HG03066 (cell line): Measurements from ENCODE around the gene MERTK.
"Not testable (repeated sequence)": the region's sequence is repeated elsewhere in the genome, so short reads cannot be mapped to it uniquely, and the experiment has no call there.

Experiments used
- ATAC-seq: cut with Tn5 transposase; IDR thresholded peaks from one replicate; pipeline ENCODE4 v1.9.1; 2021; ENCODE audit warnings: low read depth; ENCODE audit not compliant: unreplicated experiment

MERTK gene

DNA sequence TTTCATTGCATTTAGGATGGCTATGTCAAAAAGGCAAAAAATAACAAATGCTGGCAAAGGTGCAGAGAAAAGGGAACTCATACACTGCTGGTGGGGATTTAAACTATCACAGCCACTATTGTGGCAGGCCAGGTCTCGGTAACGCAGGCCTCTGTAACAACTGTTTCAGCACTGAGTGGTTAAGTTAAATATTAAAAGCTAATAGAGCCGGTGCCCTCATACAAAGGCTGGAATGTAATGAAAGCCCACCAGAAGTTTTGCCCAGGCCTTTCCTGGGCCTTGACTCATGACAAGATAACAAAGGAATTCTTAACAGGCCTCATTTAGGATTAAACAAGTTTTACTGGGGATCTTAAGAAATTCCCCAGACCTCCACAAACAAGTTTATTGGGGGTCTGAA, 10.7 kb downstream of the MERTK start:
- no peak for ATAC-seq

DNA sequence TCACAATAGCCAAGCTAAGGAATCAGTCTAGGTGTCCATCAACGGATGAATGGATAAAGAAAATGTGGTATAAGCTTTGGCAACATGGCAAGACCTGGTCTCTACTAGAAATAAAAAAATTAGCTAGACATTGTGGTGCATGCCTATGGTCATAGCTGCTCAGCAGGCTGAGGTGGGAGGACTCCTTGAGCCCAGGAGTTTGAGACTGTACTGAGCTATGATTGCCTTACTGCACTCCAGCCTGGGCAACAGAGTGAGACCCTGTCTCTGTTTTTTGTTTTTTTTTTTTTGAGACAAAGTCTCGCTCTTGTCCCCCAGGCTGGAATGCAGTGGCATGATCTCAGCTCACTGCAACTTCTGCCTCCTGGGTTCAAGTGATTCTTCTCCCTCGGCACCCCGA, 11.6 kb downstream of the MERTK start:
- ATAC-seq = not testable (repeated sequence)

DNA sequence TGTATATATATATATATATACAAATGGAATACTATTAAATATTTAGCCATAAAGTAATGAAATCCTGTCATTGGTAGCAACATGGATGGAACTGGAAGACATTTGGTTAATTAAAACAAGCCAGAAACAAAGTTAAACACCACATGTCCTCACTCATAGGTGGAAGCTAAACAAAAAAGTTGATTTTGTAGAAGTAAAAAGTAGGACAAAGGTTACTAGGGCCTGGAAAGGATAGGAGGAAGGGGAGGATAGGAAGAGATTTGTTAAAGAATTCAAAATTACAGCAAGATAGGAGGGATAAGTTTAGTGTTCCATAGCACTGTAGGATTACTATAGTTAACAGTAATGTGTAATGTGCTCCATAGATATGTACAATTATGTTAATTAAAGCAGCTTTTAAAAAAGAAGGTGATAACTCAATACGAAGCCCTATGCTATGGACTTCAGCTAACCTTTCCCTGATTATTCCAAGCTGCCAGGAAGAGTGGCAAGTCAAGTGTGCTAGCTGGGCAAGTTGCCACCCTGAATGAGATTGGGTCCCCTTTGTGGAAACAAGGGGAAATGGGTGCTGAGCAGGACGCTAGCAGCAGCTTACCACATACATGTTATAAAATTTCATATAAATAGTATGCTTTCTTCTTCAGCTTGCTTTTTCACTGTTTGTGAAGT, 12.3 kb downstream of the MERTK start:
- ATAC-seq = no peak

DNA sequence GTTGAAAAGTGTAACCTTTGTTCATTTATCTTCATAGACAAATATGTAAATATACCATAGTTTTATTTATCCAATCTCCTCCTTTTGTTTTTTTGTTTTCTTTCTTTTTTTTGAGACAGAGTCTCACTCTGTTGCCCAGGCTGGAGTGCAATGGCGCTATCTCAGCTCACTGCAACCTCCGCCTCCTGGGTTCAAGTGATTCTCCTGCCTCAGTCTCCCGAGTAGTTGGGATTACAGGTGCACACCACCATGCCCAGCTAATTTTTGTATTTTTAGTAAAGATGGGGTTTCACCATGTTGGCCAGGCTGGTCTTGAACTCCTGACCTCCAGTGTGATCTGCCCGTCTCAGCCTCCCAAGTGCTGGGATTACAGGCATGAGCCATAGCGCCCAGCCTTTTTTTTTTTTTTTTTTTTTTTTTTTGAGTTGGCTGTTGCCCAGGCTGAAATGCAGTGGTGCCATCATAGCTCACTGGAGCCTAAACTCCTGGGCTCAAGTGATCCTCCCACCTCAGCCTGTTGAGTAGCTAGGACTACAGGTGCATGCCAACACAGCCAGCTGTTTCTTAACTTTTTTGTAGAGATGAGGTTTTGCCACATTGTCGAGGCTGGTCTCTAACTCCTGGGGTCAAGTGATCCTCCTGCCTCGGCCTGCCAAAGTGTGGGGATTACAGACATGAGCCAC, 13.0 kb downstream of the MERTK start:
- not testable (repeated sequence) for ATAC-seq

DNA sequence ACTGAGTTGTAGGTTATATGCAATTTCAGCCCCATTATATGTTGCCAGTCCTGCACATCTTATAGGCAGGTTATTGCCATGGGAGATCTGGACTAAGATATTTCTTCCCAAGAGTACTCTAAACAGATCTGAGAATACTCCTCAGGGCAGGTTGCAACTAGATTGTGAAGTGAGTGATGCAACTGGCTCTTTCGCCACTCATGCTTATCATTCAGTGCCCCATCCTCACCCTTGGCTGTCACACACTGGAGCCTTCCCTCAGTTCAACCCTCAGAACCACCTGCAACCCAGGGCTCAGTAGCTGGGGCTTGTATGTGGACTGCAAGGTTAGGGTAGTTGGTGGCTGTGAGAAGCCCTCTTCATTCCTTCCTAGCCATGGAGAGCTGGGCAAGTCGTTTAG, 14.1 kb downstream of the MERTK start:
- ATAC-seq = no peak

DNA sequence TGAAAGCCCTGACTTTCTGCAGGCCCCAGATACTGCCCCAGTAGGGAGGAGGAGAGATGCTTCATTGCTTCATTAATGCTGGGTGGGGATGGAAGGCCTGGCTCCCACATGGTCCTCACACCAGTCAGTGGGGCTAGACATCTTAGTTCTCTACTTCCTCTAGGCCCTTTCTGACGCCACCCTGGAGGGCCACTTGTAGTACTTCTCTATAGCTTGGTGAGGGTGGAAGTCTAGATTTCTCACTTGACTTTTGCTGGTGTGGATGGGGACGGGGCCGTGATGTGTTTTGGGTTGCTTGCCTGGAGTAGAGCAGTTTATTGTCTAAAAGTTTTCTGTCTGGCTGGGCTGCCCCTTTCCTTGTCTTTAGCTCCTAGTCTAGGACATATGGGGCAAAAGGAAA, 18.7 kb downstream of the MERTK start:
- ATAC-seq = no peak

DNA sequence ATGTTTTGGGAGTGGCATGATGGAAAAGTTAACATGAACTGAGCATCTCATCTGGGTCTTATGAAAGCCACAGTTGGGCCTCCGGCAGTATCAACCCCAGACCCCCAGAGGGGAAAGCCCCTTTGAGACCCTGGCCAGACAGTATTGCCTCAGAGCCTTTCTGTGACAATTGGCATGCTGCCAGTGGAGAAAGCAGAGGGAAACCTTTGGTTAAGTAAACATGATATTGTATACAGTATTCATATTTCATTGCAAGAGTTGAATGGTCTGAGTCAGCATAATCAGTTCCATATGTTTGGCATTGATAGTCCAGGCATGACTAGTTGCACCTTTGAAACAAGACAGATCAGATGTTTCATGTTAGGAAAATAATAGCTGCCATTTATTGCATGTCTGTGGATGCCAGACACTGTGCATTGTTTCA, 20.0 kb downstream of the MERTK start:
- no peak for ATAC-seq

DNA sequence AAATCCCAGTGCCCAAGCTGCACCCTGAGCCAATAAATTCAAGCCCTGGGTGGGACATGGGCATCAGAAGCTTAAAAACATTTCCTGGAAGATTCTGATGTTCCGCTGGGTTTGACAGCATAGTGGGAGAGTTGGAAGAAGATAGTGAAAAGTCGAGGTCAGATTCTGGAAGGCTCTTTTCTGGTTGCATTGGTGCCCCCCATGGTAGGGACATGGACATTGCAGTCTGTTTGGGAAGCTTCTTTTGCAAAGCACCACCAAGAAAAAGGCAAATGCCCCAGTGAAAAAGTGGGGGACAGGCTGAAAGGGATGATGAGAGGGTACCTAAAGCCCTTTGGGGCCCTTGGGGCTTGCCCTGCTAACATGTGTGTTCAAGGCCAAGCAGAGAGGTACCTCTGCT, 21.0 kb downstream of the MERTK start:
- no peak for ATAC-seq

DNA sequence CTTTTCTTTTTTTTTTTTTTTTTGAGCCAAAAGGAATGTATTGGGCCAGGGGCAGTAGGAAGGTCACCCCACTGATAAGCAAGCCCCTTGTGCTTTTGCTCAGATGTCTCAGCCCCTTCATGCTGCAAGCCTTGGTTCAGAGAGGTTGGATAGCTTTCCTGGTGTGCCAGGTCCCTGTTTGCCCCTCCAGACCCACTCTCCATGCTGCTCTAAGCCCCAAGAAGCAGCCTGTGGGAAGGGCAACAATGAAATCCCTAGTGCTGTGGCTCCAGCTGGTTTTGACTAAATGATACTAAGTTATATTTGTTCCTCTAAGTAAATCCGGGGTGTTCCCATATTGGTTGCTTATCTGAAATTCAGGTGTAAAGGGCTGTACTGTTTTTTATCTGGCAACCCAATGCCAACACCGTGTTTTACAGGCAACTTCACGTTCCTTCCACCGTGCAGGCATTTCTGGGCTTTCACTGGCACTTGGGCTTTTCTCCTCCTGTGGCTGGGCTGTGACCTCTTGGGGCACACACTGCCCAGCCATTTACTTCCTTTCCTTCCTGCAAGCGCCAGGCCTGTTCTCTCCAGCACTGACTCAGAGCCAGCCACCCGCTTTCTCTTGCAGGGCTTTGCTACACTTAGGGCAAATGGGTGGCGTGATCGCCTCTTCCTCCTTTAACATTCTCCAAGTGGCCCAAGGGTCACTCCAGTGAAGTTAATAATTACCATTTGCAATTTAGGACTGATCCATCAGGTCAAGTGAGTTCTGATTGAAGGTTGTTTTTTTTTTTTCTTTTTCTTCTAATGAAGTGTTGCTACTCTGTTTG, 21.6 kb downstream of the MERTK start:
- ATAC-seq = no peak

DNA sequence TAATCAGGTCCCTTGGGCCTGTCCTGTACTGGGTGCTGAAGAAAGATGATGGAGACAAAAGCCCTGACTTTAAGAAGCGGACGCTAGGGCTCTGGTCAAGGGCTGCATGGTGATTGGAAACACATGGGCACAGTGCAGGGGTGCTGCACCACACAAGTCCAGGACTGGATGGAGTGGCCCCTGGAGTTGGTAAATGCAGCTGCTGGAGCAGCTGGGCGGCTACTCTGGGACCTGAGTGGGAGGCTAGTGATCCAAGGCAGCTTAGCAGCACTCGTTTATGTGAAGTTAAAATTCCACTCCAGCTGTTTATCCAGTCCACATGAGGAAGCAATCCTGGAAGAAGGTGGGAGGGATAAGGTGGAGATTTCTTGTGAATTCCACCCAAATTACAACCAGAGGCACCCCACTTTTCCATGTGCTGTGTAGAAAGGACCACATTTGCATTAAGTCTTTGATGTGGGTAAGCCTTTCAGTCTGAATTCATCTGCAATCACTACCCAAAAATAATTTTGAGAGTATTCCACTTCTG, 24.9 kb downstream of the MERTK start:
- no peak for ATAC-seq

DNA sequence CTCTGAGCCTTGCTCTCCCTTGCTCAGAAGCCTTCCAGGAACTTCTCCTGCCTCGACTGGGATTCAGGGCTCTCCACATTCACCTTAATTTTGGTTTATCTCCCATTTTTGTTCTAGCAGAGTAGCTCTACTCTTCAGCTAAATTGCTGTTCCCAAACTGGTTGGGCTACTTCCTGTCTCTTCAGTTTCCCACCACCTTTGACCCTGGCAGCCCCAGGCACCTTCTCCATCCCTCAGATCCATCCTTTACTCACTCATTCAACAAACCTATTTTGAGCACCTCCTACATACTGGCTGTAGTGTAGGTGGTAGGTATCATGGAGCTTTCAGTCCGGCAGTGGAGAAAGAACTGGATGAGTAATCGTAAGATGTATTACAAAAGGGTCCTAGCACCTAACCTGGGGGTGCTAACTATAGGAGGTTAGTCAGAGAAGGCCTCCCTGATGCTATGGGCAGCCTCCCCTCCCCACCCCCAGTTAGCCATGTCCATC, 26.3 kb downstream of the MERTK start:
- no peak for ATAC-seq

DNA sequence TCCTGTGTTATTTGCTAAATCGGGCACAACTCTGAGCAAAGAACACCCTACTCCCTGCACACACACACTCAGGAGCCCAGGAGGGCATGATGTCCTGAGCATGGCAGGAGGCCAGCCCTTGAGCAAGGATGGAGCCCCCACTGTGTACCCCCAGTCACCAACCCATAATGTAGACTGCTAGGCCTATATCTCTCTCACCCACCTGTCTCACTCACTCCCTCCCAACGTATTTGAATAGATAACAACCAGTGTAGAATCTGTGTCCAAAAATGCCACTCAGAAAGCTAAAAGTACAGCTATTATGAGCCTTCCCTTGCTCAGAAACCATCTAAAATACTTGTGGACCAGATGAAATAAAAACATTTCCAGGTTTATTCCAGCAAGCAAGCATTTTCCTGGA, 29.3 kb downstream of the MERTK start:
- no peak for ATAC-seq

DNA sequence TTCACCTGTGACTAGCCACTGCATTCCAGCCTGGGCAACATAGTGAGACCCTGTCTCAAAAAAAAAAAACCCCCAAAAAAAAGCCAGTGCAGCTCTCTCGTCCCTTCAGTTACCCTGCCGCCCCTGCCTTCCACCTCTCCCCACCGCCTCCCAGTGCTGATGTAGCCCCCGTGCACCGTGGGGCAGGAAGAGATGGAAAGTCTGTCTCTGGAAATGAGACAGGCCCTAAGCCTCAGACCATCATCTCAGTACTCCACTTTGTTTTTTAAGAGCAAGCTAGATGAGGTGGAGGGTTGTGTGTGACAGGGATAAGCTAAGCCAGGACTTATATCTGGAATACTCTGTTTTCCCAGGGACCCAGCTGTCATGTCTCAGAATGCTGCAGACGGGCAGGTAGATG, 32.0 kb downstream of the MERTK start:
- ATAC-seq = no peak

DNA sequence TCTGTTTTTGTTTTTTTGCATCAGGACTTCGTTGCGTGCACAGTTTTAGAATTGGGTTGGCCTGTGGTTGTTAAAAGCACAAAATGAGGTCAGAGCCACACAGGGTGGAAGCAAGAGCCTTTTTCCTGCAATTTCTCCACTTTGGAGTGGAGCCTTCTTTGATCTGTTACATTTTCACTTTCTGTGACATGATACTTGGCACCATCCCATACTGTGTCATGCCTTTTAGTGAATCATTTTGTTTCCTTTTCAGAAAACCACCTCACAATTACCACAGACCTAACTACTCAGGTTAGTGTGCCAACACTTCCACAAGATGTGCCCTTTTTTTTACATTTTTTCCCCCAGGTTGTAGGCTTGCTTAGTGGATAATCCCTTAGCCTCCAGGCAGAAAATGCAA, 32.5 kb downstream of the MERTK start:
- no peak for ATAC-seq

DNA sequence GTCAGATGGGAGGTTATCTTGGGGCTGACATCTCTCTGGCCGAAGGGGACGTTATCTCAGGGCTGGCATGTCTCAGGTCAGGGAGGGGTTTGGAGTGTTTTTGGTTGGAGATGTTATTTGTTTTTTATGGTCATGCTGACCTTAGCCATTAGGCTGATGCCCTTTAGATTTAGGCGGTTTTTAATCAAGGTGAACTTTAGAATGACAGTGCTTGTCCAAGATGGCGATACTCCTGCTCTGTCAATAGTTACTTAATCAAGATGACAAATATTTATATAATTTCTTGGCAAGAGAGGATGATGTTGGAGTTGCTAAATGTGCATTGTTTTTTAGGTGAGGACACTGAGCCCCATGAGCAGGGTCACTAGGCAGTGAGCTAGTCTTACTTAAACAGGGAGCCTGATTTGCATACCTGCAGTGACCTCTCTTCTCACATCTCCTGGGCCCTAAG, 34.5 kb downstream of the MERTK start:
- ATAC-seq = no peak

DNA sequence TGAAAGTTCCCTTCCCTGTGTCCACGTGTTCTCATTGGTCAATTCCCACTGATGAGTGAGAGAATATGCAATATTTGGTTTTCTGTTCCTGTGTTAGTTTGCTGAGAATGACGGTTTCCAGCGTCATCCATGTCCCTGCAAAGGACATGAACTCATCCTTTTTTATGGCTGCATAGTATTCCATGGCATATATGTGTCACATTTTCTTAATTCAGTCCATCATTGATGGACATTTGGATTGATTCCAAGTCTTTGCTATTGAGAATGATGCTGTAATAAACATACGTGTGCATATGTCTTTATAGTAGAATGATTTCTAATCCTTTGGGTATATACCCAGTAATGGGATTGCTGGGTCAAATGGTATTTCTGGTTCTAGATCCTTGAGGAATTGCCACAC, 35.5 kb downstream of the MERTK start:
- not testable (repeated sequence) for ATAC-seq

DNA sequence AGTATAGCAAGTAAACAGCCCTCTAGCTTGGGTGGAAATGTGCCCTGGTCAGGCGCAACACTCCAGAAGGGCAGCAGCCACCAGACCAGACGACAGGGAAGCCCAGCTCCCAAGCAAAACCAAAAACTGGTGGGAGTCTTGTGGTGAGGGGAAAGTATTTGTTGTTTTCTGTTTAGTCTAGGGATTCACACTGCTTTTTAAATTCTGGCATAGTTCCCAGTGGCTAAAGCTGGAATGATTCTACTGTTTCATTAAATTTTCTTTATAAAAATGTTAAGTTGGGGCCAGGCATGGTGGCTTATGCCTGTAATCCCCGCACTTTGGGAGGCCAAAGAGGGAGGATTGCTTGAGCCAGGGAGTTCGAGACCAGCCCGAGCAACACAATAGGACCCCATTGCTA, 38.5 kb downstream of the MERTK start:
- ATAC-seq = no peak

DNA sequence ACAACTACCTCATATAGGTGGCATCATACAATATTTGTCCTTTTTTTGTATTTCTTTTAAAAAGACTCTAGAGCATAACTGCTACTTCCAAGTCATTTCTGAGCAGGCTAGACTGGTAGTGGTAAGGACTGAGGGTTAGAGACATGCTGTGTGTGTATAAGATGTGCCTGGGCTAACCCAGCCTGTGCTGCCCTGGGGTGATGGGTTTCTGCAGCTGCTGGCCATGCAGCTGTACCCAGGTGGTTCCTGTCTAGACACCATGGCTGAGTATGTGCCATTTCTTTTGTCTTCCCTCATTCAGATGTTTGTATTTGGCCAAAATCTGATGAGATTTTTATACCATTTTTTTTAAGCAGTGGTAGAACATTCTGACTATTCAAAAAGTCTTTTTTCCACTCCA, 40.0 kb downstream of the MERTK start:
- no peak for ATAC-seq

DNA sequence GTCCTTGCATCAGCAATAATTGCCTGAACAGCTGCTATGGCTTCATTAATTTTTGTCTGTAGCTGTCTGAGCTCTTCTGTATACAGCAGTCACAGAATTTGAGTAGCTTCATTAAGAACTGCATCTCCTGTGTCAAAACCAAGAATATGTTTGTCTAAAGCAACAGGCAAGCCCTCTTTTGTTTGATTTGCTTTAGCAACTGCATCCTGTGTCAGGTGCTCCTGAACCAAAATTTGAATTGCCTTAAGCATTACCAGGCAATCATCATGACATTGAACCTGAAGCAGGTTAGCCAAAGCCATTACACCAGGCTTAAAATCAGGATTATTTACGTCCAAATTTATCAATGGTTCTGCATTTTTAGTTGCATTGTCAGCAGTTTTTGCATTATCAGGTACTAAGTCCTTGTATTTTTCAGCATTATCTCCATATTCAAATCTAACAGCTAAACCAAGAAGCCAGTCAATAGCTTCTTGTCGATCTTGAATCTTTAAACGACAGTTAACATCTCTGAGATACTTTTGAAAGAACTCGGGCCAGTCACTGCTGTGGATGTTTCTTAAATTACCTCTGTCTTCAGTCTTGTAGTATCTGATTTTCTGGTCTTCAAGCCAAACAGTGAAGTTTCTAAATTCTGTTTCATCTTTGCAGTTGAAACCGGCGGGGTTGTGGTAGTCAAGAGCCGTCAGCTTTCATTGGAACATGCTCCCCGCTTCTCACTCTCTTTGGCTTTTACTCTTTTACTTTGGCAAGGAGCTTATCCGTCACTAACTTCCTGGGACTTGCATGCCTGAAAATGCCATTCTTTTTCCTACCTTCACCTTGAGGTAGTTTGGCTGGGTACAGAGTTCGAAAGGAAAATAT, 42.2 kb downstream of the MERTK start:
- ATAC-seq = no peak

DNA sequence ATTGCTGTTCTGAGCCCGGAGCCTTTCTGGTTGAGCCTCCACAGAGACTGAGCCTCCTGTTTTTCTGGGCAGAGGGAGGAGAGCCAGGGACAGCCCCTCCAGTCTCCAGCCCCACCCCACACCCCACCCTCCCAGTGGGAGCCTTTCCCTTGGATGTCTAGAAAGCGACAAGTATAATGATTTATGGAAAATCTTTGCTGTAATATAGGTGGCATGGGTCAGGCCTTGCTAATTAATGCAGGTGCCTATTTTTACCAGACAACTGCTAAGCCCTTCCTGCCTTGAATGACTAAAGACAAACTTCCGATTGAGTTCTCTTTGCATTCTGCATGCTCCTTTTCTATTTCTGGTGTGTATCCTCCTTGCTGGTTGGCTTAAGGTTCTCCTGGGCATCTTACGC, 43.1 kb downstream of the MERTK start:
- no peak for ATAC-seq
